G401.6 (cell line): ENCODE measurements around the gene CACNA1D.

Experiments
- FAIRE-seq: peaks from 2 replicates; lab custom pipeline; 2012; peaks lifted over from hg19 to GRCh38; lab: Jason Lieb, UNC

CACNA1D gene

DNA sequence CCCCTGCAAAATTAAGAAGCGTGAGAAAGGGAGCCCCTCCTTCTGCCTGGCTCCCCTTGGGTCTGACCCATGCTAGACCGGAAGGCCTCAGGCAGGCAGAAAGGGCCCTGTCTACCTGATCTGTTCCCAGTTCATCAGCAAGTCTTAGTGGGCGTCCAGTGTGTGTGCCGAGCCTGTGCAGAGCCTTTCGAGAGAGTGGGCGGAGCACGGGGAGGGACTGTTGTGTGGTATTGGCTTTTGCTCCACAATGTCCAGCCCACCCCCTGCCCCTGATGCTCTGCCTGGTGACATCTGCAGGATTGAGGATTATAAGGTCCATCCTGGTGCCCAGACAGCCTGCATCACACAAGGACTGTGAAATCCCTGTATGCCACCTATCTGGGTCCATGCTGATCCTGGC is 268.9 kb downstream of the CACNA1D start:
- FAIRE-seq = no peak

DNA sequence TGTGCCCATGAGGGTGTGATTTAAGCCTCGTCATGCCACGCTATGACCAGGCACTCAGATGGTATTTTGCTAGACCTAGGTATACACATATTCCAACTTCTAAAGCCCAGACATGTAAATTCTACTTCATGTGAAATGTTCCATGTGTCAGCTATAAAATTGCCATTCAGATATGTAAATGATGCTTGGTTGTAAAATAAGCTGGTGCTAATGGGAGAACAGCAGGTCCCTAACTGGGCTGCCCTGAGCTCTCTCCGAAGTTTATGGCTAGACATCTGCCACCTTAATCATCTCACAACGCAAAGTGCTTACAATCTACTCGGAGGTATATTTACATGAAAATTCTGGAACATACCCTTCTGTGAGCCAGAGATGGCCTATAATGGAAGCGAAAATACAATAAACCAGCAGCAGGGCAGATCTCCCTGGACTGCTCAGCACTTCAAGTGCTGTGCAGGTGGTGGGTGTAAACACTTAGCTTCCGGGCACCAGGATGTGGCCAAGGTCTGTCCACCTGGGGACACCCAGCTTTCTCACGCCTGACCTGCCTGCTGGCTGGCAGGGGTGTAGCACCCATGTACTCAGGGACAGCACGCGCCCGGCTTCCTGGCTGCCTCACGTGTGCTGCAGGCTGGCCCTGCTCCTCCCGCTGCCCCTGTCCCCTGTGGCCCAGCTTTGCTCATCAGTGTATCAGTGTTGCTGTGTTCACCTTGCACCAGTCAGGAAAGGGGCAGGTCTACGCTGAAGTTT is 269.8 kb downstream of the CACNA1D start:
- FAIRE-seq = no peak

DNA sequence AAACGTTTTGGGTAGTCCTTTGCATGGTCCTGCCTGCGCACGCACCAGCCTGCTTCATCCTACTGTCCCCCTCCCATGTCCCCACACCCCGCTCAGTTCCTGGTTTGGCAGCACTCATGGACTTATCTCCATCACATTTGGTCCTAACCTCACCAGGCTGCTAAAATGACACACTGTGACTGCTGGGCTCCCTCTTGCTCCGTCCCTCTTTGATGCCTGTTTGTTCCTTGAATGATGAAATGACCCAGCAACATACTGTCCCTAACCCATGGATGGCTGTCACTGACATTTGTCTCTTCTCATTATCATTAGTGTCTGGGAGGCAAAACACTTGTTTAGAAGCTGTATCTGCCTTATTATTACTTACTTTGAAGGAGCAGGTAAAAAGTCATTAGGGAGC is 271.3 kb downstream of the CACNA1D start:
- FAIRE-seq = no peak

DNA sequence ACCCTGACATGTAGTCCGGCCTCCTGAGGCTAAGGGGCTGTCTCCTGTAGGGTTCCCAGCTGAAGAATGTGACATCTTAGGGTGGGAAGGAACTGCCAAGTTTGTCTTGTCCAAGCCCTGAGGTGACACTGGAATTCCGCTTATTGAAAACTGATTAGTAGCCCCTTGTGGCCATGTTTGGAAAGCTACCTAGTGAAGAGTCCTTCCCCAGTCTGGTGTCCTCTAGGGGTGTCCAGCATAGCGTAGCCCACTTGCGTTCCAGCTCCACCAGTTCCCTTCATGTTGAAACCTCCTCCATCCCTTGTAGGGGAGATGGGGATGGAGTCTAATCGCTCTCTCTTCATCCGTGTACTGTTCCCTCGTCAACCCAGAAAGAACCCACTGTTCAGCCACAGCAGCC is 272.3 kb downstream of the CACNA1D start:
- no peak for FAIRE-seq

- no peak for FAIRE-seq
These were observed 274.4 kb downstream of the CACNA1D start for GRCh38 chr3:53768478-53769459.

GRCh38 chr3:53772562-53772961 is 278.2 kb downstream of the CACNA1D start:
- no peak for FAIRE-seq

DNA sequence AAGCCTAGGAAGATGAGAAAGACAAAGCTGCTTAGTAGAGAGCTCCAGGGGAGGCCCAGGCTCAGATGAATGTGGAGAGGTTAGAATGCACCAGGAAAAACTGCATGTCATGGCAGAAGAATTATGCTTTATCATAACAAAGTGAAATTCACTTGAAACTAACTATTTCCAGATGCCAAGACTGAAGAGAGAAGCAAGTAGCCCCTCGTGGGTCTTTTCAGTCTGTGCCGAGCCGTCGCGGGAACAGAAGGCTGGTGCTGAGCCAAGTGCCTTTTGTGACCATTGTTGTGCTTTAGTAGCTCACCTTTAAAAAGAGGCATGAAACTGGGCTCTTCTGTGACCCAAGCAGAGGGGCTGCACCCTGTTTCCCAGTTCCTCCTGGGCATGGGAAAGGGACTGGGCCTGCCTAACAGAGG is 278.6 kb downstream of the CACNA1D start:
- no peak for FAIRE-seq

GRCh38 chr3:53773611-53774368 is 279.4 kb downstream of the CACNA1D start:
- FAIRE-seq = no peak

DNA sequence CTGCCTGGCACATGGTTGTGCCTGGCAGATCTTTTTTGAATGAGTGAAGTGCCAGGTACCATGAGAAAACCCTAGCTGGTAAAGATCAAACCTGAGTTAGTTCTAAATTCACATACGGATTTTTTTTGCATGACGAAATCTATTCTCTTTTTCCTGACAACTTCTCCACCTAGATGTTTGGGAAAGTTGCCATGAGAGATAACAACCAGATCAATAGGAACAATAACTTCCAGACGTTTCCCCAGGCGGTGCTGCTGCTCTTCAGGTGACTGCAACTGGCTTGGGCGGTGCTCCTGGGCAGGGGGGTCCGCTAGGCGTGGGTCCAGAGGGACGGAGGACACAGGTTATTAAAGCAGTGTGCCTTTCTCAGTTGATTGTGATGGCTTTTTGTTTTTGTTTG is 280.0 kb downstream of the CACNA1D start:
- no peak for FAIRE-seq

GRCh38 chr3:53775018-53775417 is 280.6 kb downstream of the CACNA1D start:
- no peak for FAIRE-seq

DNA sequence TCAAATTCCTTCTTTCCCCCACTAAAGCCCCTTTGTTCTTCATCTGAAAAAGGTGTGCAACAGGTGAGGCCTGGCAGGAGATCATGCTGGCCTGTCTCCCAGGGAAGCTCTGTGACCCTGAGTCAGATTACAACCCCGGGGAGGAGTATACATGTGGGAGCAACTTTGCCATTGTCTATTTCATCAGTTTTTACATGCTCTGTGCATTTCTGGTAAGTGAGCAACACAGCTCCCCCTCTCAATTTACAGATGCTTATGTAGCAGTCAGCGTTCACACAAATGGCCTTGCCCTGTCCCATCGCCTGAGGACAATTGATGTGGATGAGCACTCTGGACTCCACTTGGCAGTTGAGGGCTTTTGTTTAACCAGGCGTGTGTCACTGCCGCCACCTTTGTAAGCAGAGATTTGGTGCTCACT is 281.4 kb downstream of the CACNA1D start:
- no peak for FAIRE-seq

- no peak for FAIRE-seq
These were observed 282.2 kb downstream of the CACNA1D start for GRCh38 chr3:53776494-53777101.

DNA sequence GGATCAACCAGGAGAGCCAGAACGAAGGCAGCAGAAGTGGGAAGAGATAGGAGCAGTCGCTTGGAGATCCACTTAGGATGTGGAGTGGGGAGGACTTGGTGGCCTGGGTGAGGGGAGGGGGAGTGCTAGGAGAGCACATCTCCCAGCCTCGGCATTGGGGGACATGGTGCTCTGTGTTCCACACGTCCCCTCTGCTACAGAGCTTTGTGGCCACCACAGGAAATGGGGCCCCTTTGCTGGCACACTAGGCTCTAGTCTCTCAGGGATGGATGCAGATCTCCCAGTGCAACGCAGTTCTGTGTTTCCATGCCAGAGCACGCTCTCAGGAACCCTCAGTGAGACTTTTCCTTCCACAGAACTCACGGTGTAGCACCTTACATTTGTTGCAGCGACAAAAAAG is 283.1 kb downstream of the CACNA1D start:
- no peak for FAIRE-seq

- no peak for FAIRE-seq
These were observed 283.7 kb downstream of the CACNA1D start for GRCh38 chr3:53778153-53778552.

- FAIRE-seq = no peak
These were observed 285.8 kb downstream of the CACNA1D start for GRCh38 chr3:53780171-53780570.

GRCh38 chr3:53780806-53781205 is 286.4 kb downstream of the CACNA1D start:
- no peak for FAIRE-seq

DNA sequence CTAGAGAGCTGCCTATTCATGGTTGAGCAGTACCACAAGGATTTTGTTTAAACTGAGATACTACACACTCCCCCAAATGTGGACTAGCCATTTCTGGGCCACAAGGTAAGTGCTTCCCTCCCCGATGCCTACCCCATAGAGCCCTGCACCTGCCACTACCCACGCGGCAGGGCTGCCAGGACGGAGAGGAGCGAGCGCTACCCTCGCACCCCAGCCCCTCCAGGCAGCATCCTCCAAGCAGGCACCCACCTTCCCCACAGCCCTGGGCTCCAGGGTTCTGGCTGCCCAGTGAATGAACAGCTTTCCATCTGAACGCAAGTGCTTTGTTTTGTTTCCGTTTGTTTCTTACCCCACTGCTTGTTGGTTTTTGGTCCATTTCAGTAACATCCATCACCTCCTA is 292.6 kb downstream of the CACNA1D start:
- FAIRE-seq = no peak

DNA sequence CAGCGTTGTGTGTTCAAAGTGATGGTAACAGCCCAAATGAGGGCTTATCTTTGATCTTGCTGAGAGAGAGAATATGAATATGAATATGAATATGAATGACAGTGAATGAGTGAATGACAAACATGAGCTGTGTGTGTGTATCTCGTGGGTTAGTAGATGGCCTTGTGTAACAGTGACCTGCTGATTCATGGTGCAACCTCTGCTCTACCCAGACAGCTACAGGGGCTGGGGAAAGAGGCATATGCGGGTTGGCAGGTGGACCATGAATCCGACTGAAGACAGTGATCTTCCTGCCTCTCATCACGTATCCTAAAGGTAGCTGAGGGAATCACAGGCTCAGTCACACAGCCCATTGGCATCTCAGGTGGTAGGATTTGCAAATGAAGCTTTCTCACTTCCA is 293.6 kb downstream of the CACNA1D start:
- FAIRE-seq = no peak

DNA sequence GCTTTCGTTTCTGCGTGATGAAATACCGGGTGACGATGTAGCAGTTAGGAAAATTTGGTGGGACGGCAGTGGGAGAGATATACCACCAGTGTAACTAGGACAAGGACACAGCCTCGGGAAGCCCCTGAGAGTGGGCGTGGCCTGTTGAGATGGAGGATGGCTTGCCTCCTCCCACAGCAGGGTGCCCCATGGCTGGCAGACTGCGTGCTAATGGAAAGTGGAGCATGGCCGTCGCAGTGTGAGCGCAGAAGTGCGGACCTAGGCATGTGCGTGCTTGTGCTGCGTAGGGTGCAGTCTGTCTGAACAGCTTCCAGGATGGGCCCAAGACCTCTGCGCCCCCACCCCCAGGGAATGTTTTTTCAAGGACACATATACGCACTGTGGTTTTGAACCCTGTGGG is 295.0 kb downstream of the CACNA1D start:
- no peak for FAIRE-seq

DNA sequence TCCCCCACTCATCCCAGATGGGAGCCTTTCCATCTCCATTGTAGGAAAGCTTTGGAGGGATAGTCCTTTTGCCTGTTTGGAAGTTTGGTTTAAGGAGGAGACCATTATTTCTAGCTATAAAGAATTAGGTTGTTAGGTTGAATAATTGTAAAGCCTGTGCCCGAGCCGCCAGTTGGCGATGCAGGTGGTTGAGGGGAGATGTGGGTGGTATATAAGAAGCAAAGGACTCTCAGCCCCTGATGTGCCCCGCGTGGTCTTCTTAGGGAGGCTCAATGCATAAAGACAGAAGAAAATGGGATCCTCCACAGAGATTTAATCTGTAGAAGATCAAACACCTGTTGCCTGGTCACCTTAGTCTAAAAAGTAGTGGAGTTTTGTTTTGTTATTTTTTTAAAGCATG is 296.1 kb downstream of the CACNA1D start:
- FAIRE-seq = no peak

DNA sequence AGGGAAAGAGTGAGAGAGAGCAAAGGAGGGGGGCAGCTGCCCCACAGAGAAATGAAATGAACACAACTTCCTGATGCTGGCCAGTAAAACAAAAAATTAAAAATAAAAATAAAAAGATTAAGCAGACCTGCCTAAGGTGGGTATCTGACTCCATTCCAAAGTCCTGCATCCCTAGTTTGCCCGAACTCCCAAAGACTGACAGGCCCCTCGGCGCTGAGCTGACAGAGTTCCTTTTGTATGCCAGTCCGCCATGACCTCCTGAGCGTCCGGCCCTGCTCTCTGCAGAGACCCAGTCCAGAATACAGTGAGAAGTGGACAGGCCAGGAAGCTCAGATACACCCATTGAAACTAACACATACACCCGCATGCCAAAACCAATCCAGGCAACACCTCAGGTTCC is 296.9 kb downstream of the CACNA1D start:
- FAIRE-seq = no peak

- no peak for FAIRE-seq
These were observed 298.5 kb downstream of the CACNA1D start for GRCh38 chr3:53792866-53793265.
